ENCODE data around the gene MAGI2. TPM values are rescaled to one million over a fixed set of nuclear protein-coding genes. Genes with fewer than 3 reads are reported as not detected.
A peak's percentile ranks its signal among the peaks of the same experiment; 100 is the strongest.
"Not testable (repeated sequence)": the region's sequence is repeated elsewhere in the genome, so short reads cannot be mapped to it uniquely, and the experiment has no call there.

MAGI2 gene
- total and polyA plus RNA-seq, 2 donors from 2014 or later: 4.4 to 9.0 TPM

DNA sequence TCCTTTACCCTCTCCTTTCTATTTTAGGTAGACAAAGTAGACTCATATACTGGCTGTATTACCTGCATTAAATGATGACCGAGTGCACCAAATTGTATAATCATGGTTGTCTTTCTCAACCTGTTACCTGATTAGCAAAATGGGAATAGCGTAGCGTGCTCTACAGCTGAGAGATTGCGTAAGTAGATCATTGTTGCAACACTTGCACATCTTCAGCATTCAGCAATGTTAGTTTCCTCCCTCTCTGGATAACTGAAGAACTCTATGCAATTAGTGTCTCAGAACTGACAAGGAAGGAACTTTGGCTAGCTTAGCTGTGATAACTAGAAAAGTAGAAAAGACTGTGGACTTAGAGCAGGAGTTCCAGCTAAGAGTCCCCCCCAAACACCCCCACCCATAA lies 867.5 kb downstream of the MAGI2 start:
- Histone ChIP-seq H3K4me1 (ENCODE audit: control insufficient read depth in 2 of 3, insufficient read depth in 2 of 3, low read depth in 1 of 3, low read length in 3 of 3) (no peaks in the 10 kb centered on the region), H3K9me3 (ENCODE audit: control insufficient read depth in 2 of 3, insufficient read depth in 1 of 3, low read length in 3 of 3) (no peaks in the 10 kb centered on the region), H3K27me3 (ENCODE audit: control insufficient read depth, insufficient read depth, low read length) (no peaks in the 10 kb centered on the region), H3K27ac (ENCODE audit: low read depth in 2 of 2, low read length in 2 of 2) (no peak overlapping the region), H3K9ac (ENCODE audit: low read length in 3 of 3) (no peak overlapping the region), H3K36me3 (ENCODE audit: control insufficient read depth in 2 of 3, insufficient read depth in 3 of 3, low read length in 3 of 3) (no peaks in the 10 kb centered on the region), H3K4me3 (ENCODE audit: low read length in 3 of 3) (no peak overlapping the region)
- TF ChIP-seq, protein P1, sequence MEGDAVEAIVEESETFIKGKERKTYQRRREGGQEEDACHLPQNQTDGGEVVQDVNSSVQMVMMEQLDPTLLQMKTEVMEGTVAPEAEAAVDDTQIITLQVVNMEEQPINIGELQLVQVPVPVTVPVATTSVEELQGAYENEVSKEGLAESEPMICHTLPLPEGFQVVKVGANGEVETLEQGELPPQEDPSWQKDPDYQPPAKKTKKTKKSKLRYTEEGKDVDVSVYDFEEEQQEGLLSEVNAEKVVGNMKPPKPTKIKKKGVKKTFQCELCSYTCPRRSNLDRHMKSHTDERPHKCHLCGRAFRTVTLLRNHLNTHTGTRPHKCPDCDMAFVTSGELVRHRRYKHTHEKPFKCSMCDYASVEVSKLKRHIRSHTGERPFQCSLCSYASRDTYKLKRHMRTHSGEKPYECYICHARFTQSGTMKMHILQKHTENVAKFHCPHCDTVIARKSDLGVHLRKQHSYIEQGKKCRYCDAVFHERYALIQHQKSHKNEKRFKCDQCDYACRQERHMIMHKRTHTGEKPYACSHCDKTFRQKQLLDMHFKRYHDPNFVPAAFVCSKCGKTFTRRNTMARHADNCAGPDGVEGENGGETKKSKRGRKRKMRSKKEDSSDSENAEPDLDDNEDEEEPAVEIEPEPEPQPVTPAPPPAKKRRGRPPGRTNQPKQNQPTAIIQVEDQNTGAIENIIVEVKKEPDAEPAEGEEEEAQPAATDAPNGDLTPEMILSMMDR (IDR thresholded peaks at IDR 0.05; ENCODE audit: borderline replicate concordance, extremely low read depth, insufficient read depth): no peak
- intact Hi-C loops (cut with DNase I): no loop called here
- FAIRE-seq: no peak
- no peak for DNase-seq

DNA sequence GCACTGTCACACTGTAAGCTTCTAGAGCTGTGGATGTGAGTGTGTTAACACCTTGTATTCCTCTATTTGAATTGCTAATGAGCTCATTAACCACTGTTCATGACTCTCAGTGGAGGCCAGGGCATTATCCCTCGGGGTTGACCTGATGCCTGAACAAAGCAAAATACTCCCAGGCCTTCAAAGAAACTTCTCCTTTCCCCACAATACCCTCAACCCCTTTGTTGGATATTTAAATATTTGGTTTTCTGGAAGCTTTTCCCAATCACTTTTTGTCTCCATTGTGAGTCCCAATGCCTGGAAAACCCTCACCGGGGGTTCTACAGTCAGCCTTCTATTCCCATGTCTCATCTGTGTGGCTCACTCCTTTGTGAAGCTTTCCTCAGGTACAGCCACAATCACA lies 874.8 kb downstream of the MAGI2 start:
- FAIRE-seq (no peak), DNase-seq (no peak)
- H3K36me3 ChIP-seq (ENCODE audit: control insufficient read depth in 2 of 3, insufficient read depth in 3 of 3, low read length in 3 of 3): no peaks in the 10 kb centered on the region
- no peak overlapping the region for H3K9ac ChIP-seq (ENCODE audit: low read length in 3 of 3)
- TF ChIP-seq, protein P1 (IDR thresholded peaks at IDR 0.05; ENCODE audit: borderline replicate concordance, extremely low read depth, insufficient read depth): no peak
- H3K4me1 ChIP-seq (ENCODE audit: control insufficient read depth in 2 of 3, insufficient read depth in 2 of 3, low read depth in 1 of 3, low read length in 3 of 3): no peaks in the 10 kb centered on the region
- no peak overlapping the region for H3K4me3 ChIP-seq (ENCODE audit: low read length in 3 of 3)
- no peaks in the 10 kb centered on the region for H3K9me3 ChIP-seq (ENCODE audit: control insufficient read depth in 2 of 3, insufficient read depth in 1 of 3, low read length in 3 of 3)
- H3K27me3 ChIP-seq (ENCODE audit: control insufficient read depth, insufficient read depth, low read length): no peaks in the 10 kb centered on the region
- no peak overlapping the region for H3K27ac ChIP-seq (ENCODE audit: low read depth in 2 of 2, low read length in 2 of 2)
- intact Hi-C loops (cut with DNase I): no loop called here

DNA sequence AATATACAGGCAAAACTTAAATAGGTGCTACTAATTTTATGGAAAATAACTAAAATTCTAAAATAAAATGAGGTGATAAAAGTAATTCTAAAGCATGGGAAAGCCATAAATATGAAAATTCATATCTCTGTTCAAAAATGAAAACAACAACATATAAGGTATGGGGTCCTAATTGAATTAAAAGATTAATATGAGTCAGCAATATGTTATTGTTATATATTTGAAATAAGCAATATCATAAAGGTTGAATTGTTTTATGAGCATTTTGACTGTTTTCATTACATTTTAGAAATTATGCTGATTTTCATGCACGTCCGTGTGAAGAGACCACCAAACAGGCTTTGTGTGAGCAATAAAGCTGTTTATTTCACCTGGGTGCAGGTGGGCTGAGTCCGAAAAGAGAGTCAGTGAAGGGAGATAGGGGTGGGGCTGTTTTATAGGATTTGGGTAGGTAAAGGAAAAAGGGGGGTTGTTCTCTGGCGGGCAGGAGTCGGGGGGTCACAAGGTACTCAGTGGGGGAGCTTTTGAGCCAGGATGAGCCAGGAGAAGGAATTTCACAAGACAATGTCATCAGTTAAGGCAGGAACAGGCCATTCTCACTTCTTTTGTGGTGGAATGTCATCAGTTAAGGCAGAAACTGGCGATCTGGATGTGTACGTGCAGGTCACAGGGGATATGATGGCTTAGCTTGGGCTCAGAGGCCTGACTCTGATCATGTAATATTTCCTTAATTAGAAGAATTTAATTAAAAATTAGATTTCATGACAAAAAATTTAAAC lies 876.1 kb downstream of the MAGI2 start:
- H3K27me3 ChIP-seq (ENCODE audit: control insufficient read depth, insufficient read depth, low read length); H3K9ac ChIP-seq (ENCODE audit: low read length in 3 of 3); DNase-seq; H3K4me1 ChIP-seq (ENCODE audit: control insufficient read depth in 2 of 3, insufficient read depth in 2 of 3, low read depth in 1 of 3, low read length in 3 of 3); H3K36me3 ChIP-seq (ENCODE audit: control insufficient read depth in 2 of 3, insufficient read depth in 3 of 3, low read length in 3 of 3); H3K27ac ChIP-seq (ENCODE audit: low read depth in 2 of 2, low read length in 2 of 2); intact Hi-C loops (cut with DNase I); H3K4me3 ChIP-seq (ENCODE audit: low read length in 3 of 3); H3K9me3 ChIP-seq (ENCODE audit: control insufficient read depth in 2 of 3, insufficient read depth in 1 of 3, low read length in 3 of 3): not testable (repeated sequence)
- FAIRE-seq: peak; percentile 49

DNA sequence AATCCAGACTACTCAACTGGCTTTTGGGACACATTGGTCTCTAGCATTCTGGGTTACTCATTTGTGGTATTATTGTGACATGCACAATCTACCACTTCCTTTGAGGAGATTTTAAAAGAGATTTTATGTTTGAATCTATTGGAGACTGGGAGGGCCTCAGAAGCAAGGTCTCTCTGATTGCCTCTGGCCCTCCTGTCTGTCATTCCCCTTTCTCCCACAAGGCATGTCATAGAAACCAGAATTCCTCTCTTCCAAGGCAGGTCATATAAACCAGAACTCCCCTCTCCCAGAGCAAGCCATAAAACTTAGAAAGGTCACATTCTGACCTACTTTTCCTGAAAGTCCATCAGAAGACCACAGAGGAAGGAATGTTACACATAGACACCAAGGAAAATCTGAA lies 877.2 kb downstream of the MAGI2 start:
- intact Hi-C loops (cut with DNase I): no loop called here
- Histone ChIP-seq H3K9me3 (ENCODE audit: control insufficient read depth in 2 of 3, insufficient read depth in 1 of 3, low read length in 3 of 3) (no peaks in the 10 kb centered on the region), H3K27me3 (ENCODE audit: control insufficient read depth, insufficient read depth, low read length) (no peaks in the 10 kb centered on the region), H3K9ac (ENCODE audit: low read length in 3 of 3) (no peak overlapping the region), H3K4me3 (ENCODE audit: low read length in 3 of 3) (no peak overlapping the region), H3K4me1 (ENCODE audit: control insufficient read depth in 2 of 3, insufficient read depth in 2 of 3, low read depth in 1 of 3, low read length in 3 of 3) (no peaks in the 10 kb centered on the region), H3K36me3 (ENCODE audit: control insufficient read depth in 2 of 3, insufficient read depth in 3 of 3, low read length in 3 of 3) (no peaks in the 10 kb centered on the region), H3K27ac (ENCODE audit: low read depth in 2 of 2, low read length in 2 of 2) (no peak overlapping the region)
- DNase-seq (peak in 2 of 5 donors; percentile 7 to 9), FAIRE-seq (no peak)
- TF ChIP-seq, protein P1 (IDR thresholded peaks at IDR 0.05; ENCODE audit: borderline replicate concordance, extremely low read depth, insufficient read depth): no peak
